WI38 (cell line): ENCODE data around the gene KRT76.

ENCODE experiments used
- H3K4me3 ChIP-seq: 2 replicates; pipeline ENCODE4 v1.5.1; 2011; ENCODE audit warnings: low read depth, mild to moderate bottlenecking, control low read depth, low read length
- TF ChIP-seq, protein P1 (sequence below): IDR thresholded peaks from 2 replicates; pipeline ENCODE4 v1.5.1; 2012; ENCODE audit warnings: low read depth, mild to moderate bottlenecking, control low read depth, low read length

The KRT76 gene

GRCh38 chr12:52730793-52731192, 46.4 kb downstream of the KRT76 start:
- TF ChIP-seq, protein P1, sequence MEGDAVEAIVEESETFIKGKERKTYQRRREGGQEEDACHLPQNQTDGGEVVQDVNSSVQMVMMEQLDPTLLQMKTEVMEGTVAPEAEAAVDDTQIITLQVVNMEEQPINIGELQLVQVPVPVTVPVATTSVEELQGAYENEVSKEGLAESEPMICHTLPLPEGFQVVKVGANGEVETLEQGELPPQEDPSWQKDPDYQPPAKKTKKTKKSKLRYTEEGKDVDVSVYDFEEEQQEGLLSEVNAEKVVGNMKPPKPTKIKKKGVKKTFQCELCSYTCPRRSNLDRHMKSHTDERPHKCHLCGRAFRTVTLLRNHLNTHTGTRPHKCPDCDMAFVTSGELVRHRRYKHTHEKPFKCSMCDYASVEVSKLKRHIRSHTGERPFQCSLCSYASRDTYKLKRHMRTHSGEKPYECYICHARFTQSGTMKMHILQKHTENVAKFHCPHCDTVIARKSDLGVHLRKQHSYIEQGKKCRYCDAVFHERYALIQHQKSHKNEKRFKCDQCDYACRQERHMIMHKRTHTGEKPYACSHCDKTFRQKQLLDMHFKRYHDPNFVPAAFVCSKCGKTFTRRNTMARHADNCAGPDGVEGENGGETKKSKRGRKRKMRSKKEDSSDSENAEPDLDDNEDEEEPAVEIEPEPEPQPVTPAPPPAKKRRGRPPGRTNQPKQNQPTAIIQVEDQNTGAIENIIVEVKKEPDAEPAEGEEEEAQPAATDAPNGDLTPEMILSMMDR: no peak
- H3K4me3 ChIP-seq: no peak overlapping the region

- no peak overlapping the region for H3K4me3 ChIP-seq
- TF ChIP-seq, protein P1: no peak
These were observed 46.8 kb downstream of the KRT76 start for GRCh38 chr12:52730383-52730782.

GRCh38 chr12:52729147-52729546, 48.0 kb downstream of the KRT76 start:
- no peak overlapping the region for H3K4me3 ChIP-seq
- TF ChIP-seq, protein P1: no peak

DNA sequence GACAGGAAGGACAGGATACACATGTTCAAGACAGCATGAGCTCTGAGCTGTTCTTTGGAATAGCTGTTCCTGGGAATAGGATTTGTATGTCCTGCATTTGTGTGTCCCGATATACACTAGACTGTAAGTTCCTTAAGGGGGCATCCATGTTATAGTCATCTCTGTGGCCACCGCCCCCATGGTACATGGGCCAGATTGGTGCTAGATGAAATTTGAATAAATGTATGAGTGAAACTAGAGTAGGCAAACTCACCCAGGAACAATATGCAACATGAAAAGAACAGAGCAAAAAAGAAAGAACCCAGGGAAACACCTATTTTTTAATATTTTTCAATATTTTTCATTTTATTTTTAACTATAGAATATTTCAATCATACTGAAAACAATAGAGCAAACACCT, 48.8 kb downstream of the KRT76 start:
- TF ChIP-seq, protein P1: no peak
- no peak overlapping the region for H3K4me3 ChIP-seq

DNA sequence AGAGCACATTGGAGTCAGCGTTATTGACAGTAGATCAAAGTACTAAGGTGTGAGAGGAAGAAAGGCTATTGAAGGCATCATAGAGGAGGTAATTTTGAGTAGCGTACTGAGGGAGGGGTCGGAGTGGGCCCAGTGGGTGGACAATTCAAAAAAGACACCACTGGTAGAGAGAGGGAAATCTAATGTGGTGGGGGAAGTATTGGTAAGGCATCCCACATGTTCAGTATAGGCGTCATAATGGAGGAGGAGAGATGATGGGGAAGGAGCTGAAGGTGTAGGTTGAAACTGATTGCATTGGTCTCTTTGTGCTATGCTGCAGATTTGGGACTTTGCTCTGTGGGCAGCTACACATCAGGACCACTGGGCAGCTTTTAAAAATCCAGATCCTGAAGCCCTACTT, 50.1 kb downstream of the KRT76 start:
- TF ChIP-seq, protein P1: no peak
- no peak overlapping the region for H3K4me3 ChIP-seq

- no peak overlapping the region for H3K4me3 ChIP-seq
- TF ChIP-seq, protein P1: no peak
These were observed 50.7 kb downstream of the KRT76 start for GRCh38 chr12:52726451-52726850.

DNA sequence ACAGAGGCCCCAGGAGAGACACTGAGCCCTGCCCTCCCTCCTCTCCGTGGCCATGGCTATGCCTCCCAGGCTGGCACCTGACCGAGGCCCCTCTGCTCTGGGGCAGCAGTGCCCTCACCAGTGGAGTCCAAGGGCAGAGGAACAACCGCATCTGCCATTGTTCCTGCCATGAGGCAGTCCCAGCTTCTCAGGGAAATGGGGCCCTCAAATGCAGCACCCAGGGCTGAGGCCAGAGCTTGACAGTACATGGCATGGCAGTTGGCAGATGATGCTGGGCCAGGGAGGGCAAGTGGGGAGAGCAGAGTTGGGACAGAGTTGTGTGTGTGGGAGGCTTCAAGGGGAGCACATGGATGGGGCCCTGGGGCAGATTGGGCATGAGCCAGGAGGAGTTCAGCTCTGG, 52.8 kb downstream of the KRT76 start:
- TF ChIP-seq, protein P1: no peak
- no peak overlapping the region for H3K4me3 ChIP-seq
